ENCODE measurements around the gene ANKIB1.

- no peak for TF ChIP-seq CTCF (IDR thresholded peaks at IDR 0.05; ENCODE audit: low read depth, low read length, poor library complexity, severe bottlenecking)
- TF ChIP-seq EZH2phosphoT487 (IDR thresholded peaks at IDR 0.05; ENCODE audit: borderline replicate concordance, low read length): no peak
These were observed 67.3 kb downstream of the ANKIB1 start for GRCh38 chr7:92313055-92313454.

Measured in DOHH2 (cell line).